OCI-LY7 (cell line): Measurements from ENCODE around the gene AMBP. TPM values are rescaled to one million over a fixed set of nuclear protein-coding genes. Genes with fewer than 3 reads are reported as not detected.

Experiments
- BruUV-seq: library from RNA; stranded (reverse); fragments of 400-500 nt; replicated peaks from 2 replicates; lab custom pipeline; 2021; lab: Mats Ljungman, UMichigan
- CTCF ChIA-PET: fragments of 300-600 bp; sonication (Branson Sonifier 250); formaldehyde crosslinking; loops from one replicate; lab custom pipeline; 2022; ENCODE audit warnings: antibody characterized with exemption; ENCODE audit not compliant: unreplicated experiment; lab: Charles Lee
- POLR2A ChIA-PET: fragments of 300-600 bp; sonication (Branson Sonifier 250); formaldehyde crosslinking; loops from one replicate; lab custom pipeline; 2022; ENCODE audit warnings: antibody characterized with exemption; lab: Charles Lee
- DNase-seq: peaks from one replicate; pipeline ENCODE4 v3.0.0-alpha.2; 2015; ENCODE audit warnings: low spot score
- H2AFZ ChIP-seq: fragments of 200-600 bp; sonication (generic), shearing (Covaris generic); 2 replicates; pipeline ENCODE4 v1.6.1; 2014; ENCODE audit warnings: mild to moderate bottlenecking, antibody characterized with exemption, low read length, moderate library complexity
- H3K27ac ChIP-seq: fragments of 200-600 bp; sonication (generic); 2 replicates; pipeline ENCODE4 v1.5.1; 2014; ENCODE audit warnings: mixed run types, low read depth, mild to moderate bottlenecking, moderate library complexity, low read length, inconsistent platforms; ENCODE audit not compliant: poor library complexity, severe bottlenecking
- H3K36me3 ChIP-seq: fragments of 200-600 bp; sonication (generic); 2 replicates; pipeline ENCODE4 v1.6.1; 2014; ENCODE audit warnings: mild to moderate bottlenecking, antibody characterized with exemption, low read length, moderate library complexity, mixed read lengths; ENCODE audit not compliant: insufficient read depth
- H3K4me1 ChIP-seq: fragments of 200-600 bp; sonication (generic); 2 replicates; pipeline ENCODE4 v1.5.1; 2014; ENCODE audit warnings: mild to moderate bottlenecking, low read length; ENCODE audit not compliant: insufficient read depth, poor library complexity, severe bottlenecking
- H3K4me2 ChIP-seq: fragments of 200-600 bp; sonication (generic); 2 replicates; pipeline ENCODE4 v1.6.1; 2014; ENCODE audit warnings: mild to moderate bottlenecking, low read length
- H3K4me3 ChIP-seq: fragments of 200-600 bp; sonication (generic); 2 replicates; pipeline ENCODE4 v1.5.1; 2014; ENCODE audit warnings: mild to moderate bottlenecking, low read depth, low read length; ENCODE audit not compliant: poor library complexity, severe bottlenecking
- H3K79me2 ChIP-seq: fragments of 200-600 bp; sonication (generic); 2 replicates; pipeline ENCODE4 v1.6.1; 2016; ENCODE audit warnings: low read depth, mild to moderate bottlenecking, low read length, moderate library complexity, mixed read lengths; ENCODE audit not compliant: insufficient read depth
- H3K9me2 ChIP-seq: fragments of 200-600 bp; sonication (generic); 2 replicates; pipeline ENCODE4 v1.6.1; 2016; ENCODE audit warnings: mild to moderate bottlenecking, low read length, mixed read lengths; ENCODE audit not compliant: insufficient read depth
- H3K9me3 ChIP-seq: fragments of 200-600 bp; sonication (generic); 2 replicates; pipeline ENCODE4 v1.6.1; 2014; ENCODE audit warnings: mild to moderate bottlenecking, mixed run types, low read length, mixed read lengths
- H4K20me1 ChIP-seq: fragments of 200-600 bp; sonication (generic); 2 replicates; pipeline ENCODE4 v1.6.1; 2014; ENCODE audit warnings: mild to moderate bottlenecking, antibody characterized with exemption, low read length, moderate library complexity, mixed read lengths; ENCODE audit not compliant: insufficient read depth
- EZH2phosphoT487 ChIP-seq: fragments of 200-600 bp; sonication (generic); IDR thresholded peaks from 2 replicates; pipeline ENCODE4 v1.6.1; 2018; ENCODE audit warnings: low read depth, borderline replicate concordance, mild to moderate bottlenecking, mixed run types, antibody characterized with exemption, low read length, moderate library complexity, mixed read lengths
- intact Hi-C: fragments of 100-400 bp; cut with micrococcal nuclease; formaldehyde crosslinking; loops from one replicate; pipeline ENCODE4 v1.10.0; 2022; ENCODE audit not compliant: unreplicated experiment
- total RNA-seq, 2 experiments: library from RNA; depleted of rRNA in 1 of 2; stranded (reverse); fragments of >200 nt in 1 of 2; shearing (Covaris generic) in 1 of 2; gene quantifications; 2 replicates each; pipeline ENCODE4 v1.2.3, GENCODE V29; 2014 to 2022
- TF ChIP-seq, protein P1 (sequence below): fragments of 200-600 bp; sonication (generic); conservative IDR thresholded peaks from 2 replicates; pipeline ENCODE4 v1.5.1; 2014; ENCODE audit warnings: mild to moderate bottlenecking, antibody characterized with exemption, low read length, moderate library complexity, mixed read lengths

The AMBP gene
- total RNA-seq, 2 experiments from 2014 or later: not detected

DNA sequence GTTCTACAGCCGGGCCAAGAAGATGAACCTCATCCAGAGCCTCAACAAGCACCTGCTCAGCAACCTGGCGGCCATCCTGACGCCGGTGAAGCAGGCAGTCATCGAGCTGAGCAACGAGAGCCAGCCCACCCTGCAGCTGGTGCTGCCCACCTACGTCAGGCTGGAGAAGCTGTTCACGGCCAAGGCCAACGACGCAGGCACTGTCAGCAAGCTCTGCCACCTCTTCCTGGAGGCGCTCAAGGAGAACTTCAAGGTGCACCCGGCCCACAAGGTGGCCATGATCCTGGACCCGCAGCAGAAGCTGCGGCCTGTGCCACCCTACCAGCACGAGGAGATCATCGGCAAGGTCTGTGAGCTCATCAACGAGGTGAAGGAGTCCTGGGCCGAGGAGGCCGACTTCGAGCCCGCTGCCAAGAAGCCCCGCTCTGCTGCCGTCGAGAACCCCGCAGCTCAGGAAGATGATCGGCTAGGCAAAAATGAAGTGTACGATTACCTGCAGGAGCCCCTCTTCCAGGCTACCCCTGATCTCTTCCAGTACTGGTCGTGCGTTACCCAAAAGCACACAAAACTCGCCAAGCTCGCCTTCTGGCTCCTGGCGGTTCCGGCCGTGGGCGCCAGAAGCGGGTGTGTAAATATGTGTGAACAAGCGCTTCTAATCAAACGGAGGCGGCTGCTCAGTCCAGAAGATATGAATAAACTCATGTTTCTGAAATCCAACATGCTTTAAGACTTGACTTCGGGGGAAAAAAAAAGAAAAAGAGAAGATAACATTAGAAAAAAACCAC lies 28.5 kb downstream of the AMBP start:
- ChIA-PET CTCF (interaction anchor here (0.6 kb wide), 1 partner anchor 212 kb away, joined by 3 read pairs; no protein-coding TSS in a partner anchor), POLR2A (no interaction called here)
- H3K27ac ChIP-seq: no peak overlapping the region
- no peaks in the 10 kb centered on the region for H3K4me1 ChIP-seq
- no peaks in the 10 kb centered on the region for H3K9me3 ChIP-seq
- intact Hi-C loops: no loop called here
- H3K9me2 ChIP-seq: no peaks in the 10 kb centered on the region
- H3K36me3 ChIP-seq: no peaks in the 10 kb centered on the region
- no peaks in the 10 kb centered on the region for H3K79me2 ChIP-seq
- H4K20me1 ChIP-seq: no peaks in the 10 kb centered on the region
- no peak overlapping the region for H3K4me3 ChIP-seq
- H3K4me2 ChIP-seq: no peak overlapping the region
- DNase-seq: no peak
- BruUV-seq: no TSS peak
- no peak for TF ChIP-seq EZH2phosphoT487
- TF ChIP-seq, protein P1, sequence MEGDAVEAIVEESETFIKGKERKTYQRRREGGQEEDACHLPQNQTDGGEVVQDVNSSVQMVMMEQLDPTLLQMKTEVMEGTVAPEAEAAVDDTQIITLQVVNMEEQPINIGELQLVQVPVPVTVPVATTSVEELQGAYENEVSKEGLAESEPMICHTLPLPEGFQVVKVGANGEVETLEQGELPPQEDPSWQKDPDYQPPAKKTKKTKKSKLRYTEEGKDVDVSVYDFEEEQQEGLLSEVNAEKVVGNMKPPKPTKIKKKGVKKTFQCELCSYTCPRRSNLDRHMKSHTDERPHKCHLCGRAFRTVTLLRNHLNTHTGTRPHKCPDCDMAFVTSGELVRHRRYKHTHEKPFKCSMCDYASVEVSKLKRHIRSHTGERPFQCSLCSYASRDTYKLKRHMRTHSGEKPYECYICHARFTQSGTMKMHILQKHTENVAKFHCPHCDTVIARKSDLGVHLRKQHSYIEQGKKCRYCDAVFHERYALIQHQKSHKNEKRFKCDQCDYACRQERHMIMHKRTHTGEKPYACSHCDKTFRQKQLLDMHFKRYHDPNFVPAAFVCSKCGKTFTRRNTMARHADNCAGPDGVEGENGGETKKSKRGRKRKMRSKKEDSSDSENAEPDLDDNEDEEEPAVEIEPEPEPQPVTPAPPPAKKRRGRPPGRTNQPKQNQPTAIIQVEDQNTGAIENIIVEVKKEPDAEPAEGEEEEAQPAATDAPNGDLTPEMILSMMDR: no peak
- no peak overlapping the region for H2AFZ ChIP-seq

DNA sequence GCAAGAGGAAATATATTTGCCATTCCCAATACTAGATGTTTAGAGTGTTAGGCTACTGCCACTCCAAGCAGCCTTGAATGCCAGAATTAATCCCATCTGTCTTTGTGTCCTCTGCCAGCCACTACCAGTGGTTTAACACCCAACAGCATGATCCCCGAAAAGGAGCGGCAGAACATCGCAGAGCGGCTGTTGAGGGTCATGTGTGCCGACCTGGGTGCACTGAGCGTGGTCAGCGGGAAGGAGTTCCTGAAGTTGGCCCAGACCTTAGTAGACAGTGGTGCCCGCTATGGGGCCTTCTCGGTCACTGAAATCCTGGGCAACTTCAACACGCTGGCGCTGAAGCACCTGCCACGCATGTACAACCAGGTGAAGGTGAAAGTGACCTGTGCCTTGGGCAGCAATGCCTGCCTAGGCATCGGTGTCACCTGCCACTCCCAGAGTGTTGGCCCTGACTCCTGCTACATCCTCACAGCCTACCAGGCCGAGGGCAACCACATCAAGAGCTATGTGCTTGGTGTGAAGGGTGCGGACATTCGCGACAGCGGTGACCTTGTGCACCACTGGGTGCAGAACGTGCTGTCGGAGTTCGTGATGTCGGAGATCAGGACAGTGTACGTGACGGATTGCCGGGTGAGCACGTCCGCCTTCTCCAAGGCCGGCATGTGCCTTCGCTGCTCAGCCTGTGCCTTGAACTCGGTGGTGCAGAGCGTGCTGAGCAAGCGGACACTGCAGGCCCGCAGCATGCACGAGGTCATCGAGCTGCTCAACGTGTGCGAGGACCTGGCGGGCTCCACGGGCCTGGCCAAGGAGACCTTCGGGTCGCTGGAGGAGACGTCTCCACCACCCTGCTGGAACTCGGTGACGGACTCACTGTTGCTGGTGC lies 29.3 kb downstream of the AMBP start:
- CTCF ChIA-PET: no interaction called here
- Histone ChIP-seq H3K4me1 (no peaks in the 10 kb centered on the region), H3K9me3 (no peaks in the 10 kb centered on the region), H2AFZ (no peak overlapping the region), H4K20me1 (no peaks in the 10 kb centered on the region), H3K79me2 (no peaks in the 10 kb centered on the region), H3K4me2 (no peak overlapping the region), H3K9me2 (no peaks in the 10 kb centered on the region), H3K36me3 (no peaks in the 10 kb centered on the region), H3K4me3 (no peak overlapping the region), H3K27ac (no peak overlapping the region)
- POLR2A ChIA-PET: no interaction called here
- intact Hi-C loops: no loop called here
- TF ChIP-seq, protein P1: no peak
- TF ChIP-seq EZH2phosphoT487: no peak
- no peak for DNase-seq
- no TSS peak for BruUV-seq
